Measurements from ENCODE around the gene SMYD3.

GRCh38 chr1:245742896-245743295 lies 764.2 kb downstream of the SMYD3 start:
- TF ChIP-seq, protein P1, sequence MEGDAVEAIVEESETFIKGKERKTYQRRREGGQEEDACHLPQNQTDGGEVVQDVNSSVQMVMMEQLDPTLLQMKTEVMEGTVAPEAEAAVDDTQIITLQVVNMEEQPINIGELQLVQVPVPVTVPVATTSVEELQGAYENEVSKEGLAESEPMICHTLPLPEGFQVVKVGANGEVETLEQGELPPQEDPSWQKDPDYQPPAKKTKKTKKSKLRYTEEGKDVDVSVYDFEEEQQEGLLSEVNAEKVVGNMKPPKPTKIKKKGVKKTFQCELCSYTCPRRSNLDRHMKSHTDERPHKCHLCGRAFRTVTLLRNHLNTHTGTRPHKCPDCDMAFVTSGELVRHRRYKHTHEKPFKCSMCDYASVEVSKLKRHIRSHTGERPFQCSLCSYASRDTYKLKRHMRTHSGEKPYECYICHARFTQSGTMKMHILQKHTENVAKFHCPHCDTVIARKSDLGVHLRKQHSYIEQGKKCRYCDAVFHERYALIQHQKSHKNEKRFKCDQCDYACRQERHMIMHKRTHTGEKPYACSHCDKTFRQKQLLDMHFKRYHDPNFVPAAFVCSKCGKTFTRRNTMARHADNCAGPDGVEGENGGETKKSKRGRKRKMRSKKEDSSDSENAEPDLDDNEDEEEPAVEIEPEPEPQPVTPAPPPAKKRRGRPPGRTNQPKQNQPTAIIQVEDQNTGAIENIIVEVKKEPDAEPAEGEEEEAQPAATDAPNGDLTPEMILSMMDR (IDR thresholded peaks at IDR 0.05) = no peak
- TF ChIP-seq POLR2A (IDR thresholded peaks at IDR 0.05) = no peak
